ENCODE data around the gene WNK2.

The WNK2 gene

GRCh38 chr9:93219692-93220091 lies 35.8 kb downstream of the WNK2 start:
- DNase-seq (no peak), ATAC-seq (replicated peaks) (no peak)
- Mint-ChIP-seq H3K36me3 (peaks cover 5% of the 10 kb centered on the region in 2 donors), H3K4me3 (no peak overlapping the region), H3K9me3 (peaks cover 6 to 8% of the 10 kb centered on the region in 2 donors), H3K27me3 (peaks cover 9 to 18% of the 10 kb centered on the region in 2 donors), H3K27ac (no peak overlapping the region), H3K4me1 (peaks cover 12 to 29% of the 10 kb centered on the region in 2 donors)

GRCh38 chr9:93220627-93221026 lies 36.7 kb downstream of the WNK2 start:
- ATAC-seq (replicated peaks) (no peak), DNase-seq (no peak)
- no peak overlapping the region for H3K27ac Mint-ChIP-seq
- H3K4me3 Mint-ChIP-seq, result no peak overlapping the region
- peaks cover 3 to 5% of the 10 kb centered on the region in 2 donors for H3K9me3 Mint-ChIP-seq
- peaks cover 17 to 38% of the 10 kb centered on the region in 2 donors for H3K4me1 Mint-ChIP-seq
- peaks cover 9 to 15% of the 10 kb centered on the region in 2 donors for H3K27me3 Mint-ChIP-seq
- peaks cover 3 to 5% of the 10 kb centered on the region in 2 donors for H3K36me3 Mint-ChIP-seq

GRCh38 chr9:93221044-93221443 lies 37.1 kb downstream of the WNK2 start:
- Mint-ChIP-seq H3K36me3 (peaks cover 0 to under 1% of the 10 kb centered on the region in 2 donors), H3K9me3 (peaks cover 0 to 2% of the 10 kb centered on the region in 2 donors), H3K4me3 (no peak overlapping the region), H3K4me1 (peaks cover 21 to 42% of the 10 kb centered on the region in 2 donors), H3K27ac (no peak overlapping the region), H3K27me3 (peaks cover 9 to 11% of the 10 kb centered on the region in 2 donors)
- DNase-seq (no peak), ATAC-seq (replicated peaks) (no peak)

GRCh38 chr9:93222890-93223259 lies 38.9 kb downstream of the WNK2 start:
- H3K4me3 Mint-ChIP-seq, result no peak overlapping the region
- peaks cover 21 to 48% of the 10 kb centered on the region in 2 donors for H3K4me1 Mint-ChIP-seq
- ATAC-seq (replicated peaks), result peak; percentile 5 to 20
- DNase-seq, result no peak
- H3K9me3 Mint-ChIP-seq, result no peaks in the 10 kb centered on the region
- H3K27me3 Mint-ChIP-seq, result peaks cover 4 to 11% of the 10 kb centered on the region in 2 donors
- no peak overlapping the region for H3K27ac Mint-ChIP-seq
- H3K36me3 Mint-ChIP-seq, result no peaks in the 10 kb centered on the region

DNA sequence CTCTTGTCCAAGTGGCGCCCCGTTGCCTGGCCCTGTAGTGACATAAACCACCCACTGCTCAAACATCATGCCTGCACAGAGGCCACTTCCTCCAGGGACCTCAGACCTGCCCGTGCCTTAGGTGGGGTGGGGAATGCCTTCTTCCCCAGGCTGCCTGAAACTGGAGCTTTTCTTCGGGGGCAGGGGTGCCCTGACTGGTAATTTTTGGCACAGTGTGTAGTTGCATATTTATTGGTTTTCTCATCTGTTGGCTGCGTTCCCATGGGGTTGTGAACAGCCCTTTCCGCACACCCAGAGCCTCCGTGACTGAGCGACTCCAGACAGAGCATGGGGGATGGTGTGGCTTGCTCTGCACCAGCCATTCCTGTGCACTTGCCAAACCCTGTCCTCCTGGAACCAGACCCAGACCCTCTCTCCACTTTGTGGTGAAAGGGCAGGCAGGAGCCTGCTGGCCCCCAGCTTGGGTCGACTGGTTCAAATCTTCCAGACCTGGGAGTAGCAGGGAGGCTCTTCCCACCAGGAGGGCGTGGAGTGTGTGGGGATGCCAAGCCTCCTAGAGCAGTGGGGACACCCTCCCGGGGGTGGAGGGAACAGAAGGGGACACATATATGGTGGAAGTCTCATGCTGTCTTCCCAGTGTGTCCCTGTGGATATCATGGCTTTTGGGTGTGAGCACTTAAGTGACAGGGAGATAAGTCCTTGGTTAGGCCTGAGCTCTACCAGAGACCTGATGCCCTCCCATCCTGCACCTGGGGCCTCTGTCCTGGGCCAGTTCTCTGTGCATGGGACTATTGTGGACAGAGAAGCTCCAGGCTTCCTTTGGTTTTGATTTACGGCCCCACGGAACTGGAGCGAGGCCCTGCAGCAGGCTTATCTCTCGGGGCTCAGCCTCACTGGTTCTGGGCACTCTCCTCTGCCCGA lies 39.6 kb downstream of the WNK2 start:
- no peaks in the 10 kb centered on the region for H3K9me3 Mint-ChIP-seq

DNA sequence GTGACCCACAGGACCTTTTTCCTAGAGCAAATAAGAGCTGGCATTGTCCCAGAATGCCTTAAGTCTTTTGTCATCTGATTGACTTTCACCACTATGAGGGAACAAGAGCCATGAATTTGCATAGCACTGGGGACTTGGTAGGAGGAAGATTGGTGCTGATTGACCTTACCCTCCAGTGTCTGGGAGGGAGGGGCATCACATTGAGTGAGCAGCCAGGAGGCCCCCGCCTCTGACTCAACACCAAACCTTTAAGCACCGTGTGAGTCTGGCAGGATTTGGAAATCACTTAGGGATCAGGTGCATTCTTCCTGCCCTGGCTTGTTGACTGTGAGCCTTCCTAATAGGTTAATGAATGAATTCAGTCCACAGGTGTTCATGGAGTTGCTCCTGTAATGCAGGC lies 40.7 kb downstream of the WNK2 start:
- peaks cover 21 to 39% of the 10 kb centered on the region in 2 donors for H3K4me1 Mint-ChIP-seq
- H3K27ac Mint-ChIP-seq, result no peak overlapping the region
- H3K9me3 Mint-ChIP-seq, result no peaks in the 10 kb centered on the region
- ATAC-seq (replicated peaks) (no peak), DNase-seq (no peak)
- H3K4me3 Mint-ChIP-seq, result no peak overlapping the region
- peaks cover 4 to 16% of the 10 kb centered on the region in 2 donors for H3K27me3 Mint-ChIP-seq
- no peaks in the 10 kb centered on the region for H3K36me3 Mint-ChIP-seq

More for the DNA sequence above, 39.6 kb downstream of the WNK2 start:
- H3K27me3 Mint-ChIP-seq, result peaks cover 4 to 14% of the 10 kb centered on the region in 2 donors
- ATAC-seq (replicated peaks) (peak; percentile 63 to 70), DNase-seq (no peak)
- no peak overlapping the region for H3K27ac Mint-ChIP-seq
- H3K4me3 Mint-ChIP-seq, result no peak overlapping the region
- H3K36me3 Mint-ChIP-seq, result no peaks in the 10 kb centered on the region
- H3K4me1 Mint-ChIP-seq, result peaks cover 21 to 42% of the 10 kb centered on the region in 2 donors

GRCh38 chr9:93225417-93225816 lies 41.5 kb downstream of the WNK2 start:
- ATAC-seq (replicated peaks), result peak; percentile 78 to 83
- DNase-seq, result no peak
- Mint-ChIP-seq H3K27me3 (peaks cover 8 to 22% of the 10 kb centered on the region in 2 donors), H3K4me1 (peaks cover 21 to 39% of the 10 kb centered on the region in 2 donors), H3K4me3 (no peak overlapping the region), H3K27ac (no peak overlapping the region), H3K36me3 (no peaks in the 10 kb centered on the region), H3K9me3 (no peaks in the 10 kb centered on the region)

DNA sequence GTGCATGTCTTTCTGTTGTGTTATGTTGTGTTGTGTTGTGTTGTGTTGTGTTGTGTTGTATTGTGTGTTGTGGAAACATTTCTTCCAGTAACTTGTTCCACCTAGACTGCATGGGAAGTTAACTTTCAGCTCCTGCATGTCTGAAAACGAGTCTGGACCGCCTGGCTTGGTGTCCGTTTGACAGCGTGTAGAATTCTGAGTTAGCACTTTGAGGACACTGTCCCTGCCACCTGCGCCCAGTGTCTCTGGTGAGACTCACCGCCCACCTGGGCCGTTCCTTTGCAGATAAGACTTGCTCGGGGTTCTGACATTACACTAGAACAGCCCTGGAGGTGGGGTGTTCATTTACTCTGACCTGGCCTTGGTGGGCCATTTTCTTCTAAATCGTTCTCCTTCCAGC lies 42.0 kb downstream of the WNK2 start:
- Mint-ChIP-seq H3K27ac (no peak overlapping the region), H3K4me1 (peaks cover 21 to 39% of the 10 kb centered on the region in 2 donors), H3K27me3 (peaks cover 8 to 22% of the 10 kb centered on the region in 2 donors), H3K9me3 (no peaks in the 10 kb centered on the region), H3K36me3 (no peaks in the 10 kb centered on the region), H3K4me3 (no peak overlapping the region)
- DNase-seq, result no peak
- no peak for ATAC-seq (replicated peaks)

- H3K27me3 Mint-ChIP-seq, result peaks cover 11 to 24% of the 10 kb centered on the region in 2 donors
- H3K27ac Mint-ChIP-seq, result no peak overlapping the region
- H3K4me3 Mint-ChIP-seq, result no peak overlapping the region
- ATAC-seq (replicated peaks), result no peak
- H3K9me3 Mint-ChIP-seq, result no peaks in the 10 kb centered on the region
- DNase-seq, result no peak
- H3K4me1 Mint-ChIP-seq, result peaks cover 24 to 46% of the 10 kb centered on the region in 2 donors
- no peaks in the 10 kb centered on the region for H3K36me3 Mint-ChIP-seq
Observed at GRCh38 chr9:93226819-93227218, 42.9 kb downstream of the WNK2 start.

DNA sequence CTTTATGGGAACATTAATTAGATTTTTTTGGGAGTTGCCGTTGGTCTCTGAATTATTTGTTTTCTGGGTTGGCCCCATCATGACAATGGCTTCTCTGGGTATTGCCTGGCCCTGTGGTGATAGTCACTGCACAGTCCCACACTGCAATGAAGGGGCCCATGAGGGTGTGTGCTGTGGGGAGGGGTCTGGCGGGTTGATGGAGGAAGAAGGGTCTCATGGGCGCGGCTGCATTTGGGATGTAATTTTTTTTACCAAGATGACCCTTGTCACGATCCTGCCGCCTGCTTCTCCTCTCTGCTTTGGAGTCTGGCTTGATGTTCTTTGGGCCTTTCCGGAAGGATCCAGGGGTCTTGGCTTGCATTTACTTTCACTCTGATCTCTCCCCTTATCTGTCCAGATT lies 44.1 kb downstream of the WNK2 start:
- H3K27me3 Mint-ChIP-seq, result peaks cover 21 to 37% of the 10 kb centered on the region in 2 donors
- no peak for DNase-seq
- H3K9me3 Mint-ChIP-seq, result no peaks in the 10 kb centered on the region

GRCh38 chr9:93228453-93228852 lies 44.5 kb downstream of the WNK2 start:
- H3K9me3 Mint-ChIP-seq, result no peaks in the 10 kb centered on the region
- peaks cover 18 to 41% of the 10 kb centered on the region in 2 donors for H3K4me1 Mint-ChIP-seq
- no peak overlapping the region for H3K4me3 Mint-ChIP-seq
- peaks cover 21 to 36% of the 10 kb centered on the region in 2 donors for H3K27me3 Mint-ChIP-seq
- DNase-seq, result no peak
- H3K27ac Mint-ChIP-seq, result no peak overlapping the region
- ATAC-seq (replicated peaks), result no peak
- no peaks in the 10 kb centered on the region for H3K36me3 Mint-ChIP-seq

More for the DNA sequence above, 44.1 kb downstream of the WNK2 start:
- Mint-ChIP-seq H3K27ac (no peak overlapping the region), H3K4me3 (no peak overlapping the region), H3K36me3 (no peaks in the 10 kb centered on the region), H3K4me1 (peaks cover 20 to 45% of the 10 kb centered on the region in 2 donors)
- no peak for ATAC-seq (replicated peaks)

GRCh38 chr9:93229636-93230035 lies 45.7 kb downstream of the WNK2 start:
- Mint-ChIP-seq H3K27ac (no peak overlapping the region), H3K27me3 (peaks cover 21 to 34% of the 10 kb centered on the region in 2 donors)

GRCh38 chr9:93230185-93230584 lies 46.2 kb downstream of the WNK2 start:
- no peaks in the 10 kb centered on the region for H3K9me3 Mint-ChIP-seq
- peaks cover 26 to 40% of the 10 kb centered on the region in 2 donors for H3K27me3 Mint-ChIP-seq
- DNase-seq (no peak), ATAC-seq (replicated peaks) (no peak)
- H3K36me3 Mint-ChIP-seq, result no peaks in the 10 kb centered on the region
- H3K4me3 Mint-ChIP-seq, result no peak overlapping the region
- H3K4me1 Mint-ChIP-seq, result peaks cover 14 to 26% of the 10 kb centered on the region in 2 donors
- no peak overlapping the region for H3K27ac Mint-ChIP-seq

More at GRCh38 chr9:93229636-93230035, 45.7 kb downstream of the WNK2 start:
- ATAC-seq (replicated peaks) (no peak), DNase-seq (no peak)
- Mint-ChIP-seq H3K9me3 (no peaks in the 10 kb centered on the region), H3K4me1 (peaks cover 14 to 31% of the 10 kb centered on the region in 2 donors), H3K36me3 (no peaks in the 10 kb centered on the region), H3K4me3 (no peak overlapping the region)

DNA sequence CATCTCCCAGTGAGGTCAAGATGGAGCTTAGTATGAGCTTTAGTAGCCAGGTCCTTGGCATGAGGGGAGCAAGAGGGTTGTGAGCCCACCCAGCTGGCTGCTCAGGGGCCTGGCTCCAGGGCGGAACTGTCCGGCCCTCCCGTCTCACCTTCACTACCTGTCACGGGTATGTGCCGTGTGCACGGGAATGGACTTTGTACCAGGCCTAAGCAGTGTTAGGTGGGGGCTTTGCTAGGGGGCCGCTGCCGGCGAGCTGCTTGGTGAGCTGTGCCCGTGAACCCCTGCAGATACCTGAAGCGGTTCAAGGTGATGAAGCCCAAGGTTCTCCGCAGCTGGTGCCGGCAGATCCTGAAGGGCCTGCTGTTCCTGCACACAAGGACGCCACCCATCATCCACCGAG lies 46.7 kb downstream of the WNK2 start:
- no peak overlapping the region for H3K4me3 Mint-ChIP-seq
- no peaks in the 10 kb centered on the region for H3K36me3 Mint-ChIP-seq
- peaks cover 27 to 42% of the 10 kb centered on the region in 2 donors for H3K27me3 Mint-ChIP-seq
- DNase-seq (no peak), ATAC-seq (replicated peaks) (no peak)
- peaks cover 9 to 22% of the 10 kb centered on the region in 2 donors for H3K4me1 Mint-ChIP-seq
- H3K27ac Mint-ChIP-seq, result no peak overlapping the region
- no peaks in the 10 kb centered on the region for H3K9me3 Mint-ChIP-seq

All from stimulated activated naive B cell treated with anti-CD40 and anti-IgM and Interleukin-4, amounts not matched to agents 10 μg/mL and 1 μg/mL and 100 μg/mL, for 72 hours (primary cell).